Measurements from ENCODE around the gene RGS13. TPM values are rescaled to one million over a fixed set of nuclear protein-coding genes. Genes with fewer than 3 reads are reported as not detected.

The RGS13 gene
- polyA plus RNA-seq, 1 experiment = not detected

DNA sequence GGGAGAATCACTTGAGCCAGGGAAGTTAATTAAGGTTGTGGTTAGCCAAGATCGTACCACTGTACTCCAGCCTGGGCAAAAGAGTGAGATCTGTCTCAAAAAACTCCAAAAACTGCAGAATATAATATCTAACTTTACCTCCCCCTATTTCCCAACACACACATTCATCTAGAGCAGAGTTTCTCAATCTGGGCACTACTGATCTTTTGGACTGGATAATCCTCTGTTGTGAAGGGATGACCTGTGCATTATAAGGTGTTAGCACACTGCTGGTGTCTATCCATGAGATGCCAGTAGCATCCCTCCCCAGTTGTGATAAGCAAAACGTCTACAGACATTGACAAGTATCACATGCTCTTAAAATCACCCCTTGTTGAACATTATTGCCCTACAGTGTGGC, 61.8 kb downstream of the RGS13 start:
- TF ChIP-seq CTCF (IDR thresholded peaks at IDR 0.05; ENCODE audit: insufficient read depth, low read depth, low read length) = no peak
- H3K36me3 ChIP-seq (ENCODE audit: control insufficient read depth, insufficient read depth, low read length) = no peaks in the 10 kb centered on the region
- DNase-seq (ENCODE audit: low read depth) = no peak
- ChIA-PET CTCF (no interaction called here), POLR2A (no interaction called here)
- H3K27me3 ChIP-seq (ENCODE audit: control insufficient read depth, insufficient read depth, low read length) = no peaks in the 10 kb centered on the region
- H3K4me3 ChIP-seq (ENCODE audit: low read depth, low read length) = no peak overlapping the region

DNA sequence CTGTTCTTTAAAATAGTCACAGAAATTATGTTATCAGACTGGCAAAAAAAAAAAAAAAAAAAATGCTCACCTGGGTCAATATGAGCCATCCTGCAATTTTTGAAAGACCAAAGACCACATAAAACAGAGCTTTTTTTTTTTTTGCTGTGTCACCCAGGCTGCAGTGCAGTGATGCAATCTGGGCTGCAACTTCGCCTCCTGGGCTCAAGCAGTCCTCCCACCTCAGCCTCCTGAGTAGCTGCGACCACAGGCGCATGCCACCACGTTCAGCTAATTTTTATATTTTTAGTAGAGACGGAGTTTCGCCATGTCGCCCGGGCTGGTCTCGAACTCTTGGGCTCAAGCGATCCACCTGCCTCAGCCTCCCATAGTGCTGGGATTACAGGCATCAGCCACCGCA, 62.8 kb downstream of the RGS13 start:
- no peak for TF ChIP-seq CTCF (IDR thresholded peaks at IDR 0.05; ENCODE audit: insufficient read depth, low read depth, low read length)
- no peak for DNase-seq (ENCODE audit: low read depth)
- ChIA-PET POLR2A (no interaction called here), CTCF (no interaction called here)
- H3K27me3 ChIP-seq (ENCODE audit: control insufficient read depth, insufficient read depth, low read length) = no peaks in the 10 kb centered on the region
- H3K36me3 ChIP-seq (ENCODE audit: control insufficient read depth, insufficient read depth, low read length) = no peaks in the 10 kb centered on the region
- no peak overlapping the region for H3K4me3 ChIP-seq (ENCODE audit: low read depth, low read length)

DNA sequence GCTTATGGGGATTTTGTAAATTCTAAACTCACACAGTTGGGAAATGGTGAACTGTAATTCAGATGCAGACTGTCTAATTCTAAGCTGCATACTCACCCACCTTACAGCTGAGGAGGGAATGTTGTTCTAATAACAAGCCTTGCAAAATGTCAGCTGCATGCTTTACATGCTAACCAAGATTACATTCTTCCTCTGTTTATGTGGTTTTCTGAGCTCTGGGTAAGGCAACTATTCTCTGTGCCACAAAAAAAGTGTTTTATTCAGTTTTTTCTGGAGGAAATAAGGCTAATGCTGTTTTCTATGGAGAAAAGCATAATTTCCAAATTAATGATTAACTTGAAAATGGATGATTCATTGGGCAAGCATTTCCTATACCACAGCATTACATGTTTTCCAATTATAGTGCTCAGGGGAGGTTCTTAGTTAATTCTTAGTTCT, 64.9 kb downstream of the RGS13 start:
- no peaks in the 10 kb centered on the region for H3K36me3 ChIP-seq (ENCODE audit: control insufficient read depth, insufficient read depth, low read length)
- ChIA-PET POLR2A (no interaction called here), CTCF (interaction anchor here (0.9 kb wide), 1 partner anchor 105 kb away, joined by 3 read pairs; no protein-coding TSS in a partner anchor)
- H3K27me3 ChIP-seq (ENCODE audit: control insufficient read depth, insufficient read depth, low read length) = no peaks in the 10 kb centered on the region
- no peak overlapping the region for H3K4me3 ChIP-seq (ENCODE audit: low read depth, low read length)
- DNase-seq (ENCODE audit: low read depth) = peak; percentile 84
- no peak for TF ChIP-seq CTCF (IDR thresholded peaks at IDR 0.05; ENCODE audit: insufficient read depth, low read depth, low read length)

- no peaks in the 10 kb centered on the region for H3K36me3 ChIP-seq (ENCODE audit: control insufficient read depth, insufficient read depth, low read length)
- H3K27me3 ChIP-seq (ENCODE audit: control insufficient read depth, insufficient read depth, low read length) = no peaks in the 10 kb centered on the region
- no peak overlapping the region for H3K4me3 ChIP-seq (ENCODE audit: low read depth, low read length)
- DNase-seq (ENCODE audit: low read depth) = peak; percentile 61
- ChIA-PET CTCF (interaction anchor here (1.4 kb wide), 1 partner anchor 229 kb away, joined by 3 read pairs; no protein-coding TSS in a partner anchor), POLR2A (no interaction called here)
- no peak for TF ChIP-seq CTCF (IDR thresholded peaks at IDR 0.05; ENCODE audit: insufficient read depth, low read depth, low read length)
Measured at GRCh38 chr1:192702212-192702902, 66.4 kb downstream of the RGS13 start.

DNA sequence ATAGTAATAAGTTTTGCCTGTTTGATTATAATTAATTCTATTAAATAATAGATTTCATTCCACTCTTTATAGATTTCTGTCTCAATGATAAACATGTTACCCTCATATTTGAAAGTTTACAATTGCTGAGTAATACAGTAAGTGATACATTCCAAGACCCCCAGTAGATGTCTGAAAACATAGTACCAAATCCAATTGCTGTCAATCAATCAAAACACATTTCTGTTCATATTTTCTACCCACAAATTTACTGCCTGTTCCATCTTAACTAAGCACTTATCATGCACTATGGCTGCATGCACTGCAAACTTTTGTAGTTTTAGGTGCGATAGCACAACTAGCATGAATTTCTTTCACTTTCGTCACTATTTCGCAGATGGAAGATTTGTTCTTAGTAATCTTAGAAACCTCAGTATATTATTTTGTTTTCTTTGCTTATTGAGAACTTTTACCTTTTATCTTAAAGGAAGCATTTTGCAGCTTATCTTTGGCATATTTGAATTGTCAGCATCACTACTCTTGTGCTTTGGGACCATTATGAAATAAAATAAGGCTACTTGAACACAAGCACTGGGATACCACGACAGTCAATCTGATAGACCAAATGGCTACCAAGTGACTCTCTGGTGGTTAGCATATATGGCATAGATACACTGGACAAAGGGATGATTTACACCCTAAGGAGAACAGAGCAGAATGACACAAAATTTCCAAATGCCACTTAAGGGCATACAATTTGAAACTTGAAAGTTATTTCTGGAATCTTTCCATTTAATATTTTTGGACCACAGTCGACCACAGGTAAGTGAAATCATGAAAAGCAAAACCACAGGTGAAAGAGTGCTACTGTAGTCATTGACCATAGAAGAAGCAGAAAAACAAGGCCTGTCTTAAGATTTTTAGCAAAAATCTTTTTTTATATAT, 67.6 kb downstream of the RGS13 start:
- H3K27me3 ChIP-seq (ENCODE audit: control insufficient read depth, insufficient read depth, low read length) = no peaks in the 10 kb centered on the region
- no peaks in the 10 kb centered on the region for H3K36me3 ChIP-seq (ENCODE audit: control insufficient read depth, insufficient read depth, low read length)
- ChIA-PET POLR2A (no interaction called here), CTCF (no interaction called here)
- TF ChIP-seq CTCF (IDR thresholded peaks at IDR 0.05; ENCODE audit: insufficient read depth, low read depth, low read length) = no peak
- DNase-seq (ENCODE audit: low read depth) = no peak
- H3K4me3 ChIP-seq (ENCODE audit: low read depth, low read length) = no peak overlapping the region
